IMR-90 (cell line): ENCODE results near the gene PARD3. TPM values are rescaled to one million over a fixed set of nuclear protein-coding genes. Genes with fewer than 3 reads are reported as not detected.

Source experiments
- ATAC-seq: fragments of 200-7000 bp; cut with Tn5 transposase; 2 replicates; pipeline ENCODE4 v1.9.1; 2020; ENCODE audit warnings: low read depth, mild to moderate bottlenecking, moderate library complexity
- BruUV-seq: library from RNA; stranded (reverse); fragments of 400-500 nt; replicated peaks from 2 replicates; lab custom pipeline; 2021; lab: Mats Ljungman, UMichigan
- CTCF ChIA-PET: fragments of 300-600 bp; formaldehyde crosslinking; extraction: SDS; loops from one replicate; lab custom pipeline; 2021; ENCODE audit warnings: antibody characterized with exemption; lab: Yijun Ruan, JAX
- POLR2A ChIA-PET: fragments of 300-600 bp; sonication (Branson Sonifier 250); formaldehyde crosslinking; loops from one replicate; lab custom pipeline; 2022; ENCODE audit warnings: antibody characterized with exemption; ENCODE audit not compliant: unreplicated experiment; lab: Charles Lee
- DNase-seq: peaks from one replicate; pipeline ENCODE4 v3.0.0; 2013
- H2AFZ ChIP-seq: replicated peaks from 2 replicates; pipeline ENCODE3; 2013; ENCODE audit warnings: low read length, mild to moderate bottlenecking; ENCODE audit not compliant: poor library complexity
- H2AK5ac ChIP-seq: 2 replicates; pipeline ENCODE4 v1.6.1; 2013; ENCODE audit warnings: low read depth, low read length, inconsistent platforms
- H2AK9ac ChIP-seq: replicated peaks from 2 replicates; pipeline ENCODE3; 2013; ENCODE audit warnings: mild to moderate bottlenecking, low read depth, low read length, moderate library complexity; ENCODE audit not compliant: poor library complexity
- H2BK120ac ChIP-seq: 2 replicates; pipeline ENCODE4 v1.6.1; 2013; ENCODE audit warnings: low read depth, low read length, inconsistent platforms
- H2BK15ac ChIP-seq: 3 replicates; pipeline ENCODE4 v1.6.1; 2013; ENCODE audit warnings: low read depth, low read length, inconsistent platforms
- H2BK20ac ChIP-seq: 2 replicates; pipeline ENCODE4 v1.6.1; 2013; ENCODE audit warnings: low read depth, mild to moderate bottlenecking, inconsistent platforms, low read length, moderate library complexity
- H2BK5ac ChIP-seq: 2 replicates; pipeline ENCODE4 v1.6.1; 2013; ENCODE audit warnings: mild to moderate bottlenecking, low read depth, low read length, inconsistent platforms; ENCODE audit not compliant: poor library complexity, severe bottlenecking
- H3K14ac ChIP-seq: replicated peaks from 2 replicates; pipeline ENCODE4 v1.6.1; 2013; ENCODE audit warnings: low read depth, low read length, inconsistent platforms
- H3K18ac ChIP-seq: 2 replicates; pipeline ENCODE4 v1.6.1; 2013; ENCODE audit warnings: low read depth, low read length, control low read depth
- H3K23ac ChIP-seq: 2 replicates; pipeline ENCODE4 v1.6.1; 2013; ENCODE audit warnings: low read depth, low read length, inconsistent platforms
- H3K27ac ChIP-seq: 2 replicates; pipeline ENCODE4 v1.5.1; 2013; ENCODE audit warnings: mild to moderate bottlenecking, control low read depth, low read length; ENCODE audit not compliant: insufficient read depth
- H3K27me3 ChIP-seq: 2 replicates; pipeline ENCODE4 v1.6.1; 2013; ENCODE audit warnings: low read length; ENCODE audit not compliant: control insufficient read depth, insufficient read depth
- H3K36me3 ChIP-seq: 2 replicates; pipeline ENCODE4 v1.6.1; 2013; ENCODE audit warnings: low read length, mixed read lengths; ENCODE audit not compliant: control insufficient read depth, insufficient read depth
- H3K4ac ChIP-seq: 2 replicates; pipeline ENCODE4 v1.6.1; 2013; ENCODE audit warnings: low read depth, low read length, inconsistent platforms
- H3K4me1 ChIP-seq: 2 replicates; pipeline ENCODE4 v1.6.1; 2013; ENCODE audit warnings: low read length, mixed read lengths; ENCODE audit not compliant: control insufficient read depth, insufficient read depth
- H3K4me2 ChIP-seq: 2 replicates; pipeline ENCODE4 v1.6.1; 2013; ENCODE audit warnings: low read depth, mild to moderate bottlenecking, control low read depth, low read length, moderate library complexity
- H3K4me3 ChIP-seq: 2 replicates; pipeline ENCODE4 v1.5.1; 2013; ENCODE audit warnings: low read depth, mild to moderate bottlenecking, control low read depth, low read length, moderate library complexity; ENCODE audit not compliant: insufficient read depth
- H3K56ac ChIP-seq: 2 replicates; pipeline ENCODE4 v1.6.1; 2013; ENCODE audit warnings: low read length, inconsistent platforms; ENCODE audit not compliant: insufficient read depth; ENCODE audit errors: extremely low read depth
- H3K79me1 ChIP-seq, 2 experiments: 2 replicates each; pipeline ENCODE4 v1.6.1; 2013; ENCODE audit warnings: low read length in 2 of 2, inconsistent platforms in 1 of 2, low read depth in 1 of 2
- H3K9ac ChIP-seq: 2 replicates; pipeline ENCODE4 v1.6.1; 2013; ENCODE audit warnings: low read depth, low read length, control low read depth
- H3K9me1 ChIP-seq: 2 replicates; pipeline ENCODE4 v1.6.1; 2013; ENCODE audit warnings: low read length, inconsistent platforms; ENCODE audit not compliant: insufficient read depth
- H3K9me3 ChIP-seq: 2 replicates; pipeline ENCODE4 v1.6.1; 2013; ENCODE audit warnings: low read length; ENCODE audit not compliant: control insufficient read depth, insufficient read depth
- H4K20me1 ChIP-seq: 2 replicates; pipeline ENCODE4 v1.6.1; 2013; ENCODE audit warnings: low read length, inconsistent platforms; ENCODE audit not compliant: insufficient read depth
- H4K5ac ChIP-seq: 2 replicates; pipeline ENCODE4 v1.6.1; 2013; ENCODE audit warnings: mild to moderate bottlenecking, low read depth, low read length, control low read depth
- H4K8ac ChIP-seq, 2 experiments: 2 replicates each; pipeline ENCODE4 v1.6.1; 2013; ENCODE audit warnings: low read depth in 2 of 2, low read length in 2 of 2, control low read depth in 1 of 2, inconsistent platforms in 1 of 2
- H4K91ac ChIP-seq: 2 replicates; pipeline ENCODE4 v1.6.1; 2013; ENCODE audit warnings: low read depth, low read length, inconsistent platforms; ENCODE audit not compliant: insufficient read depth
- CTCF ChIP-seq: conservative IDR thresholded peaks from 2 replicates; pipeline ENCODE4 v1.5.1; 2012; ENCODE audit warnings: mild to moderate bottlenecking, low read depth, low read length, improper control_type of control experiment
- FOS ChIP-seq: fragments of 150-350 bp; IDR thresholded peaks from 2 replicates; pipeline ENCODE4 v1.6.1; 2016; ENCODE audit warnings: low read depth, low read length
- POLR2A ChIP-seq: IDR thresholded peaks from 2 replicates; pipeline ENCODE4 v1.6.1; 2012; ENCODE audit warnings: mild to moderate bottlenecking, low read depth, low read length
- RAD21 ChIP-seq: IDR thresholded peaks from 2 replicates; pipeline ENCODE4 v1.6.1; 2012; ENCODE audit warnings: low read length, improper control_type of control experiment
- RCOR1 ChIP-seq: IDR thresholded peaks from 2 replicates; pipeline ENCODE4 v1.6.1; 2012; ENCODE audit warnings: mild to moderate bottlenecking, low read length, improper control_type of control experiment; ENCODE audit not compliant: insufficient replicate concordance
- WGBS, 2 experiments: methylation state at CpG; one replicate each; pipeline versions ENCODE4 v1.1.5 to v1.1.7; 2013; ENCODE audit warnings: missing lambda C conversion rate in 2 of 2; ENCODE audit not compliant: insufficient read length in 1 of 2; ENCODE audit errors: extremely low coverage in 2 of 2; 5-methylcytosine and 5-hydroxymethylcytosine counted together
- dilution Hi-C: fragments of 300-500 bp; cut with HindIII; formaldehyde crosslinking; loops from one replicate; pipeline ENCODE4 v1.14.3; 2018; ENCODE audit warnings: low sequenced_read_pairs; ENCODE audit not compliant: unreplicated experiment
- in situ Hi-C: fragments of 300-500 bp; cut with MboI; formaldehyde crosslinking; loops from 3 replicates; pipeline ENCODE4 v1.14.3; 2019; ENCODE audit warnings: low sequenced_read_pairs, inconsistent platforms, mixed read lengths
- intact Hi-C: fragments of 100-400 bp; cut with micrococcal nuclease; formaldehyde crosslinking; loops from 2 replicates; pipeline ENCODE4 v1.10.0; 2022
- polyA plus RNA-seq, 3 experiments: library from polyadenylated mRNA; depleted of rRNA; stranded (reverse); fragments of >200 nt; gene quantifications; 2 replicates each; pipeline ENCODE4 v1.2.3, GENCODE V29; 2012; ENCODE audit warnings: low replicate concordance in 1 of 3
- total RNA-seq: library from RNA; depleted of rRNA; stranded (reverse); fragments of >200 nt; gene quantifications from 2 replicates; pipeline ENCODE4 v1.2.3, GENCODE V29; 2012
- TF ChIP-seq, protein P1 (sequence below): fragments of 150-350 bp; IDR thresholded peaks from 2 replicates; pipeline ENCODE4 v1.6.1; 2017; ENCODE audit warnings: mild to moderate bottlenecking, antibody characterized with exemption, low read length, low read depth

The PARD3 gene
- total and polyA plus RNA-seq, 2 of the 4 experiments (the other 2 are of a cell fraction), result 14.6 to 37.5 TPM

DNA sequence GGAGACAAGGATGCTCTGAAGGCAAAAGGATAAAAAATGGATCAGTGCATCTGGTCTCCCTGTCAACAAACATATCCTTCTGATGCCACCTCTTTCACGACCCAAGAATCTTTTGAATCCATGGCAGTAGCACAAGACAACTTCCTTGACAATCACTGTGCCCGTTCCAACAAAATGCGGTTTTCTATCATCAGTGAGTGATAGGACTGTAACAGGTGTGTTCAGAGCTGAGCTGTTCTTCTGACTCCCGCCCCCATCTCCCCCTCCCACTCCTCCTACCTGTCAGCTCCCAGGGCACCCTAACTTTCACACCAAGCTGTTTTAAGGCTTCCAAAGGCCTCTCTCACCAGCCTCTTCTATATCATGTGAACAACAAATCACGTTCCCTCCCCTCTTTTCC lies 74.8 kb downstream of the PARD3 start:
- no peak; the same call in 1 of the 2 replicates for ATAC-seq

More for the DNA sequence above, 74.8 kb downstream of the PARD3 start:
- dilution Hi-C loops (no loop called here), intact Hi-C loops (no loop called here), in situ Hi-C loops (no loop called here)
- Histone ChIP-seq H3K4me3 (peak overlapping the region; percentile 2; the same call in 1 of the 2 replicates), H3K18ac (peak overlapping the region; percentile 5), H3K27me3 (no peaks in the 10 kb centered on the region), H3K79me1 (peaks cover 39 to 72% of the 10 kb centered on the region in 2 experiments), H3K23ac (peak overlapping the region; percentile 68; the same call in 1 of the 2 replicates), H3K36me3 (no peaks in the 10 kb centered on the region), H3K27ac (peak overlapping the region; percentile 33; the same call in 1 of the 2 replicates), H2BK15ac (0 out of 3 replicates have a peak overlapping the region, but pooled peaks have one; percentile 45), H4K91ac (no peak overlapping the region), H3K9me3 (no peaks in the 10 kb centered on the region), H3K9me1 (peaks cover 10% of the 10 kb centered on the region), H3K56ac (no peak overlapping the region; the same call in 1 of the 2 replicates), H4K5ac (no peak overlapping the region), H4K8ac (peak overlapping the region in 1 of 2 experiments; percentile 37; a peak in 1 of 4 replicates), H2AFZ (peak overlapping the region; percentile 84), H3K14ac (peak overlapping the region; percentile 38), H4K20me1 (peaks cover 16% of the 10 kb centered on the region; the same call in 1 of the 2 replicates), H3K4ac (peak overlapping the region; percentile 21; the same call in 1 of the 2 replicates), H2AK5ac (peak overlapping the region; percentile 23; the same call in 1 of the 2 replicates), H2AK9ac (peak overlapping the region; percentile 83), H2BK120ac (peak overlapping the region; percentile 1; the same call in 1 of the 2 replicates), H3K9ac (peak overlapping the region; percentile 25), H3K4me1 (peaks cover 7% of the 10 kb centered on the region), H2BK20ac (peak overlapping the region; percentile 32; the same call in 1 of the 2 replicates), H3K4me2 (peak overlapping the region; percentile 82), H2BK5ac (peak overlapping the region; percentile 0)
- no peak for DNase-seq
- ChIA-PET POLR2A (no interaction called here), CTCF (interaction anchor here (0.5 to 1.2 kb wide), 3 partner anchors 16 to 74 kb away, joined by 4 to 5 read pairs (median 5); no protein-coding TSS in a partner anchor)
- no TSS peak for BruUV-seq
- no peak for TF ChIP-seq POLR2A
- no peak for TF ChIP-seq RAD21
- no peak for TF ChIP-seq CTCF
- TF ChIP-seq, protein P1, sequence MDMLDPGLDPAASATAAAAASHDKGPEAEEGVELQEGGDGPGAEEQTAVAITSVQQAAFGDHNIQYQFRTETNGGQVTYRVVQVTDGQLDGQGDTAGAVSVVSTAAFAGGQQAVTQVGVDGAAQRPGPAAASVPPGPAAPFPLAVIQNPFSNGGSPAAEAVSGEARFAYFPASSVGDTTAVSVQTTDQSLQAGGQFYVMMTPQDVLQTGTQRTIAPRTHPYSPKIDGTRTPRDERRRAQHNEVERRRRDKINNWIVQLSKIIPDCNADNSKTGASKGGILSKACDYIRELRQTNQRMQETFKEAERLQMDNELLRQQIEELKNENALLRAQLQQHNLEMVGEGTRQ, result no peak
- TF ChIP-seq FOS, result no peak
- no peak for TF ChIP-seq RCOR1
- 86% methylated on average over 1 of the region's 5 CpGs; no CpG with 5 or more reads in 1 of the 2 experiments for WGBS, 2 experiments
